Measurements from ENCODE around the gene KLK12. TPM values are rescaled to one million over a fixed set of nuclear protein-coding genes. Genes with fewer than 3 reads are reported as not detected.

KLK12 gene
- total and polyA plus RNA-seq, 5 donors from 2014 or later: not detected

DNA sequence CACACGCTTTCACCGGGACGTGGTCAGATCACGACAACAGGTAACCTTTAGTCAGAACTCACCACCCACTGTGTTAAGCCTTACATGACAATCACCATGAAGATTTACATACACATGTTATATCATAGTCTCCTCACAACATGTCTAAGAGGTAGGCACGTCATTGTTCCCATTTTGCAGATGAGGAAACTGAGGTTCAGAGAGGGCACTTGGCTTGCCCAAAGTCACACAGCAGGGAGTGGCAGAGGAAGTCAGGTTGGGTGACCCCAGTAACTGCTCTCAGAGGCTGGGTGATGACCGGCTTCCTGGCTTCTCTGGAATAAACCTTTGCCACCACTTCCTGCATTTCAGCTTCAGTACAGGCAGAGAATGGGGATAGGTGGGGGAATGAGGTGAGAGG lies 20.6 kb downstream of the KLK12 start:
- Histone ChIP-seq H3K27me3 (ENCODE audit: control insufficient read depth, insufficient read depth, low read length) (no peaks in the 10 kb centered on the region), H3K27ac (ENCODE audit: insufficient read depth, low read length, poor library complexity, severe bottlenecking) (no peak overlapping the region), H3K36me3 (ENCODE audit: control insufficient read depth, insufficient read depth, low read length) (no peaks in the 10 kb centered on the region), H3K9me3 (ENCODE audit: control insufficient read depth in 2 of 2, low read length in 2 of 2) (no peaks in the 10 kb centered on the region), H3K4me1 (ENCODE audit: control insufficient read depth, insufficient read depth, low read length, poor library complexity, severe bottlenecking) (peaks cover 11% of the 10 kb centered on the region), H3K4me3 (ENCODE audit: low read depth, low read length) (no peak overlapping the region)
- no peaks in the 10 kb centered on the region for H3K36me3 Mint-ChIP-seq
- no peak for DNase-seq
- peaks cover 0 to 26% (median 6%) of the 10 kb centered on the region in 4 donors for H3K4me1 Mint-ChIP-seq
- H3K27me3 Mint-ChIP-seq: peaks cover 63% of the 10 kb centered on the region
- H3K9me3 Mint-ChIP-seq: peaks cover 0 to 6% (median 0%) of the 10 kb centered on the region in 7 donors
- ATAC-seq (ENCODE audit: low read depth in 2 of 2): no peak
- no peak overlapping the region for H3K27ac Mint-ChIP-seq
- no peak overlapping the region for H3K4me3 Mint-ChIP-seq

DNA sequence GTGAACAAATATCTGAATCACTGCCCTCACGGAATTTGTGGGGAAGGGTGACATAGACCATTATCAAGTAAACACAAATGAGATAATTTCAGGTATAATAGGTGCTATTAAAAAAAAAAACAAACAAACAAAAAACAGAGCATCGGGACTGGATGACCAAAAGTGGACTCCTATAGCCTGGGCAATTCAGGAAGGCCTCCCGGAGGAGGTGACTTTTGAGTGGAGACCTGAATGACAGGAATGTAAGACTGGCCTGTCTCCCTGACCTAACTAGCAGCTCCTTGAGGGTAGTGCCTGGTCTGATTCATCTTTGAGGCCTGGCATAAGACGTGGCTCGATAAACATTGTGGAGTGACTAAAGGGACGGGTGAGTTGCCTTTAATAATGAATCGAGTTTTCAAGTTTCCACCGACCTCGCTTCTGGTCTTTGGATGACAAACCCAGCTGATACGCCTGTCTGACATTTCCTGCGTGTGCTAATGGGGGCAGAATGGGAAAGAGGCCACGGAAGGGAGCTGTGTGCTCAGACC lies 22.1 kb downstream of the KLK12 start:
- Mint-ChIP-seq H3K27me3 (peaks cover 48% of the 10 kb centered on the region), H3K4me3 (no peak overlapping the region), H3K4me1 (peaks cover 0 to 19% (median 2%) of the 10 kb centered on the region in 4 donors), H3K27ac (no peak overlapping the region), H3K9me3 (peaks cover 0 to 4% (median 0%) of the 10 kb centered on the region in 7 donors), H3K36me3 (no peaks in the 10 kb centered on the region)
- Histone ChIP-seq H3K27ac (ENCODE audit: insufficient read depth, low read length, poor library complexity, severe bottlenecking) (no peak overlapping the region), H3K4me3 (ENCODE audit: low read depth, low read length) (no peak overlapping the region), H3K4me1 (ENCODE audit: control insufficient read depth, insufficient read depth, low read length, poor library complexity, severe bottlenecking) (peaks cover 8% of the 10 kb centered on the region), H3K27me3 (ENCODE audit: control insufficient read depth, insufficient read depth, low read length) (no peaks in the 10 kb centered on the region), H3K36me3 (ENCODE audit: control insufficient read depth, insufficient read depth, low read length) (no peaks in the 10 kb centered on the region), H3K9me3 (ENCODE audit: control insufficient read depth in 2 of 2, low read length in 2 of 2) (no peaks in the 10 kb centered on the region)
- DNase-seq (no peak), ATAC-seq (ENCODE audit: low read depth in 2 of 2) (no peak)

DNA sequence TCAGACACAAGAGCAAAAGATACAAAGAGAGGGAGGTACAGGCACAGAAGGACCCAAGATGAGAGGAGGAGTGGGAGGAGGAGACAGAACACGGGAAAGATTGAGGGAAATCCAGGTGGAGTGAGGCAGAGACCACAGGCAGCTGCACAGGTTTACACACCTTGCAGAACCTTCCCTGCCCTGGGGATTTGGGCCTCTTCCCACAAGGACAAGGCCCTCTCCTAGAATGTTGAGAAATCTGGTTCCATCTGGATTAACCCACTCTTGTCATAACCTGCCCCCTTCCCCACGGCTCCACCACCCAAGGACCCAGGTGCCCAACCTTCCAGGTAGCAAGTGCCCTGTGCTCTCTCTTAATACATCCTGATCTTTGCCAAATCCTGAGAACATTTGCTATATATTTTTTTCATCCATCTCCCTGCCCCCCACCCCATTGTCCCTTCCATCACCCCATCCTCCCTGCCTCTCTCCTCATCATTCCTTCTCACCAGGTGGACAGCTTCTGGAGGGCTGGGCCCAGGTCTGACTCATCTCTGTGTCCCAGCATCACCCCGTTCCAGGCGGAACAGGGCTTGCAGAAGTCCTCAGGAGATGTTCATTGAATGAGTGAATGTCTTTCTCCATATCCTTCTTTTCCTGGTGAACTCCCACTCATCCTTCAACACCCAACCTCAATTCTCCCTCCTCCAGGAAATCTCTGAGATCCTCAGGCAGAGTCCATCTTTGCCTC lies 24.6 kb downstream of the KLK12 start:
- no peak for DNase-seq
- H3K9me3 Mint-ChIP-seq: peaks cover 0 to 2% (median 0%) of the 10 kb centered on the region in 7 donors
- H3K4me3 Mint-ChIP-seq: no peak overlapping the region

DNA sequence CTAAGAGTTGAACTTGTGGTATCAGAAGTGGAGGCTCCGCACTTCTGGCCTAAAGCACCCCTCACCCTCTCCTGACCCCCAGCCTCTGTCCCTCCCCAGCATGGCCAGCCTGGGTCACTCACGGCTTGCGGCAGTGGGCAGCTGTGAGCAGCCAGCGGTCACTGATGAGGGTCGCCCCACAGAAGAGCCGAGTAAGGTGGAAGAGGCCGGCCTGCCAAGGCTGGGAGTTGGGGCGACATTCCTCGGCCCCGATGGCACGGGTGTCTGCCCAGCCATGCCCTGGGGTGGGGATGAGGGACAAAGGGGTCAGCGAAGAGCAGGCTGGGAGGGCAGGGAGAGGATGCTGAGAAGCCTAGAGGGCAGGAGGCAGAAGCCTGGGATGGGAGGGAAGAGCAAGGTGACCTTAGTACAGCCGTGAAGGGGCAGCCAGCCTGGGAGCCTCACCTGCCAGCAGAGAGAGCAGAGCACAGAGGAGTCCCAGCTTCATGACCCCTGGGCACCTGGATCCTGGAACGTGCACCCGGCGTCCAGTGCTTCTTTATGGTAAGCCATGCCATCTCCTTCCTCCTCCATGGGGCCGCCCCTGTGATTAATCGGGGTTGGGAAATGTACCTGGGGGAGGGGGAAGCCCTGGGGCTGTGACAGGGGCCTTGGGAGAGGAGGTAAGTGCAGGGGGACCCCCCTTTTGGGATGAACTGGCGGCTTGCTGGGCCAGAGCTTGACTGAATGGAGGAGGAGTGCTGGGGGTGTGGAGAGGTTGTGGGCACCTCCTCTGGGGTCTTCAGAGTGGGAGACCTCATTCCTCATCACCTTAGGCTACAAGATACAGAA lies 25.5 kb downstream of the KLK12 start:
- ATAC-seq (ENCODE audit: low read depth in 2 of 2): no peak
- H3K4me3 Mint-ChIP-seq: no peak overlapping the region
- H3K27me3 Mint-ChIP-seq: peaks cover 21% of the 10 kb centered on the region
- no peak overlapping the region for H3K27ac ChIP-seq (ENCODE audit: insufficient read depth, low read length, poor library complexity, severe bottlenecking)
- peak overlapping the region in 1 of 3 donors; percentile 9 for H3K27ac Mint-ChIP-seq
- H3K4me1 Mint-ChIP-seq: peaks cover 0 to 1% (median 0%) of the 10 kb centered on the region in 4 donors
- H3K9me3 ChIP-seq (ENCODE audit: control insufficient read depth in 2 of 2, low read length in 2 of 2): no peaks in the 10 kb centered on the region
- H3K4me1 ChIP-seq (ENCODE audit: control insufficient read depth, insufficient read depth, low read length, poor library complexity, severe bottlenecking): no peaks in the 10 kb centered on the region
- H3K4me3 ChIP-seq (ENCODE audit: low read depth, low read length): no peak overlapping the region
- H3K27me3 ChIP-seq (ENCODE audit: control insufficient read depth, insufficient read depth, low read length): no peaks in the 10 kb centered on the region
- H3K9me3 Mint-ChIP-seq: peaks cover 0 to 2% (median 0%) of the 10 kb centered on the region in 7 donors
- DNase-seq: no peak
- H3K36me3 ChIP-seq (ENCODE audit: control insufficient read depth, insufficient read depth, low read length): no peaks in the 10 kb centered on the region
- no peaks in the 10 kb centered on the region for H3K36me3 Mint-ChIP-seq

More for the DNA sequence above, 24.6 kb downstream of the KLK12 start:
- no peaks in the 10 kb centered on the region for H3K36me3 Mint-ChIP-seq
- ATAC-seq (ENCODE audit: low read depth in 2 of 2): no peak
- no peak overlapping the region for H3K4me3 ChIP-seq (ENCODE audit: low read depth, low read length)
- H3K36me3 ChIP-seq (ENCODE audit: control insufficient read depth, insufficient read depth, low read length): no peaks in the 10 kb centered on the region
- H3K4me1 ChIP-seq (ENCODE audit: control insufficient read depth, insufficient read depth, low read length, poor library complexity, severe bottlenecking): no peaks in the 10 kb centered on the region
- no peaks in the 10 kb centered on the region for H3K9me3 ChIP-seq (ENCODE audit: control insufficient read depth in 2 of 2, low read length in 2 of 2)
- no peak overlapping the region for H3K27ac ChIP-seq (ENCODE audit: insufficient read depth, low read length, poor library complexity, severe bottlenecking)
- H3K27ac Mint-ChIP-seq: no peak overlapping the region
- H3K27me3 Mint-ChIP-seq: peaks cover 25% of the 10 kb centered on the region
- peaks cover 0 to 6% (median 0%) of the 10 kb centered on the region in 4 donors for H3K4me1 Mint-ChIP-seq
- no peaks in the 10 kb centered on the region for H3K27me3 ChIP-seq (ENCODE audit: control insufficient read depth, insufficient read depth, low read length)

DNA sequence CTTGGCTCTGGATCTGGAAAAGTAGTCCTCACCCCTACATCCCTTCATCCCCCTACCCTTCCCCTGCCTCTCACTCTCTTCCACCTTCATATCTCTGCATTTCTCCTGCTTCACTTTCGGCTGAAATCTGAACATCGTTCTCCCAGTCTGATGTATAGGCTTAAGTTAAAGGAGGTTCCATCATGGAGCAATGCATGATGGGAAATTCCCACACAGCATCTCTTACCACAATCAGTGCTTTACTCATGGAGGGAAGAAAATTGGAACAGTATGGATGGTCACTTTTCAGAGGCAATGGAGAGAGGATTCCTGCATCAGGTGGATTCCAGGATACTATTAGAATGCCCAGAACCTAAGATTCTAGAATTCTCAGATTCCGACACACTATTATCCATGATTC lies 27.3 kb downstream of the KLK12 start:
- ATAC-seq (ENCODE audit: low read depth in 2 of 2) (no peak), DNase-seq (no peak)
- Histone ChIP-seq H3K4me1 (ENCODE audit: control insufficient read depth, insufficient read depth, low read length, poor library complexity, severe bottlenecking) (no peaks in the 10 kb centered on the region), H3K27me3 (ENCODE audit: control insufficient read depth, insufficient read depth, low read length) (no peaks in the 10 kb centered on the region), H3K9me3 (ENCODE audit: control insufficient read depth in 2 of 2, low read length in 2 of 2) (no peaks in the 10 kb centered on the region), H3K36me3 (ENCODE audit: control insufficient read depth, insufficient read depth, low read length) (no peaks in the 10 kb centered on the region), H3K4me3 (ENCODE audit: low read depth, low read length) (no peak overlapping the region), H3K27ac (ENCODE audit: insufficient read depth, low read length, poor library complexity, severe bottlenecking) (no peak overlapping the region)
- Mint-ChIP-seq H3K9me3 (peaks cover 0 to 2% (median 0%) of the 10 kb centered on the region in 7 donors), H3K36me3 (no peaks in the 10 kb centered on the region), H3K4me3 (no peak overlapping the region), H3K27me3 (peaks cover 14% of the 10 kb centered on the region), H3K4me1 (no peaks in the 10 kb centered on the region), H3K27ac (no peak overlapping the region)

DNA sequence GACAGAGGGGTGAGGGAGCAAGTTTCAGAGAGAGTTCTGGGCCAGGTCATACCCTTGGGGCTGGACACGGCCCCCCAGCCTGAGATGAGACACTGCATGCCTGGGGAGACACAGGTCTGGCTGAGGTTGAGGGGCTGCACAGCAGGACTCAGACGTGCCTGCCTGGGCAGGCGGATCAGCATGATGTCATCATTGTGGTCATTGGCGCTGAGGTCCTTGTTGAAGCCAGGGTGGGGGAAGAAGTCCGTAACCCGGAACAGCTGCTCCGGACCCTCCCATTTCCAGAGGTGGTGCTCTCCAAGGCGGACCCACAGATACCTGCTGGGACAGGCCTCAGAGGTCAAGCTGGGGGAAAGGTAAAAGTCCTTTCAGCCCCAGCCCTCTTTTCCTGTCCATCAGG lies 28.4 kb downstream of the KLK12 start:
- ATAC-seq (ENCODE audit: low read depth in 2 of 2): no peak

DNA sequence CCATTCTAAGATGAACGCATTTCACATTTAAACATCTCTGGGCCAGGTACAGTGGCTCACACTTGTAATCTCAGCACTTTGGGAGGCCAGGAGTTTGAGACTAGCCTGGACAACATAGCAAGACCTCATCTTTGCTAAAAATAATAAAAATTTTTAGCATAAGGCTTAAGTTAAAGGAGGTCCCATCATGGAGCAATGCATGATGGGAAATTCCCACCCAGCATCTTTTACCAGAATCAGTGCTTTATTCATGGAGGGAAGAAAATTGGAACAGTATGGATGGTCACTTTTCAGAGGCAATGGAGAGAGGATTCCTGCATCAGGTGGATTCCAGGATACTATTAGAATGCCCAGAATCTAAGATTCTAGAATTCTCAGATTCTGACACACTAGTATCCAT lies 29.6 kb downstream of the KLK12 start:
- Mint-ChIP-seq H3K27ac (no peak overlapping the region), H3K36me3 (no peaks in the 10 kb centered on the region), H3K4me3 (no peak overlapping the region), H3K9me3 (no peaks in the 10 kb centered on the region), H3K27me3 (peaks cover 22% of the 10 kb centered on the region), H3K4me1 (no peaks in the 10 kb centered on the region)
- H3K27ac ChIP-seq (ENCODE audit: insufficient read depth, low read length, poor library complexity, severe bottlenecking): no peak overlapping the region
- H3K4me3 ChIP-seq (ENCODE audit: low read depth, low read length): no peak overlapping the region
- no peaks in the 10 kb centered on the region for H3K36me3 ChIP-seq (ENCODE audit: control insufficient read depth, insufficient read depth, low read length)
- no peaks in the 10 kb centered on the region for H3K27me3 ChIP-seq (ENCODE audit: control insufficient read depth, insufficient read depth, low read length)
- H3K9me3 ChIP-seq (ENCODE audit: control insufficient read depth in 2 of 2, low read length in 2 of 2): no peaks in the 10 kb centered on the region
- ATAC-seq (ENCODE audit: low read depth in 2 of 2) (no peak), DNase-seq (no peak)
- H3K4me1 ChIP-seq (ENCODE audit: control insufficient read depth, insufficient read depth, low read length, poor library complexity, severe bottlenecking): no peaks in the 10 kb centered on the region

More for the DNA sequence above, 28.4 kb downstream of the KLK12 start:
- Mint-ChIP-seq H3K9me3 (peaks cover 0 to 2% (median 0%) of the 10 kb centered on the region in 7 donors), H3K36me3 (no peaks in the 10 kb centered on the region), H3K4me3 (no peak overlapping the region), H3K27me3 (peaks cover 25% of the 10 kb centered on the region), H3K27ac (no peak overlapping the region), H3K4me1 (no peaks in the 10 kb centered on the region)
- Histone ChIP-seq H3K36me3 (ENCODE audit: control insufficient read depth, insufficient read depth, low read length) (no peaks in the 10 kb centered on the region), H3K27me3 (ENCODE audit: control insufficient read depth, insufficient read depth, low read length) (no peaks in the 10 kb centered on the region), H3K4me1 (ENCODE audit: control insufficient read depth, insufficient read depth, low read length, poor library complexity, severe bottlenecking) (no peaks in the 10 kb centered on the region), H3K4me3 (ENCODE audit: low read depth, low read length) (no peak overlapping the region), H3K27ac (ENCODE audit: insufficient read depth, low read length, poor library complexity, severe bottlenecking) (no peak overlapping the region), H3K9me3 (ENCODE audit: control insufficient read depth in 2 of 2, low read length in 2 of 2) (no peaks in the 10 kb centered on the region)
- no peak for DNase-seq
